Chondrocyte (in vitro differentiated cells): ENCODE measurements around the gene TENM3. TPM values are rescaled to one million over a fixed set of nuclear protein-coding genes. Genes with fewer than 3 reads are reported as not detected.
A peak's percentile ranks its signal among the peaks of the same experiment; 100 is the strongest.

Experiments used
- DNase-seq: peaks from one replicate; pipeline ENCODE4 v3.0.0; 2021; ENCODE audit warnings: mixed read lengths, low spot score
- H3K27ac Mint-ChIP-seq: one replicate; pipeline ENCODE4 v1.8.0; 2021; ENCODE audit warnings: mild to moderate bottlenecking, moderate library complexity, mixed read lengths; ENCODE audit not compliant: unreplicated experiment
- H3K27me3 Mint-ChIP-seq: 2 replicates; pipeline ENCODE4 v1.8.0; 2021; ENCODE audit warnings: low read depth, mixed read lengths
- H3K36me3 Mint-ChIP-seq: 2 replicates; pipeline ENCODE4 v1.8.0; 2021; ENCODE audit warnings: low read depth, mixed read lengths
- H3K4me1 Mint-ChIP-seq: 2 replicates; pipeline ENCODE4 v1.8.0; 2021; ENCODE audit warnings: low read depth, mild to moderate bottlenecking, mixed read lengths
- H3K4me3 Mint-ChIP-seq: one replicate; pipeline ENCODE4 v1.8.0; 2021; ENCODE audit warnings: mild to moderate bottlenecking, moderate library complexity, mixed read lengths; ENCODE audit not compliant: unreplicated experiment
- H3K9me3 Mint-ChIP-seq: 2 replicates; pipeline ENCODE4 v1.8.0; 2021; ENCODE audit warnings: low read depth, mixed read lengths
- total RNA-seq: library from RNA; stranded (reverse); gene quantifications from 3 replicates; pipeline ENCODE4 v1.2.1, GENCODE V29; 2021
- TF ChIP-seq, protein P1 (sequence below): fragments of 200-600 bp; sonication (generic); IDR thresholded peaks from 2 replicates; pipeline ENCODE4 v1.5.0; 2021; ENCODE audit warnings: antibody characterized with exemption, mild to moderate bottlenecking, moderate library complexity

The TENM3 gene
- total RNA-seq, 1 donor from 2014 or later, result 87.6 TPM

GRCh38 chr4:182426901-182427300, 183.7 kb downstream of the TENM3 start:
- Mint-ChIP-seq H3K4me3 (no peak overlapping the region), H3K4me1 (peaks cover 17% of the 10 kb centered on the region), H3K9me3 (no peaks in the 10 kb centered on the region), H3K36me3 (peaks cover 1% of the 10 kb centered on the region), H3K27ac (peak overlapping the region; percentile 59), H3K27me3 (no peaks in the 10 kb centered on the region)
- TF ChIP-seq, protein P1, sequence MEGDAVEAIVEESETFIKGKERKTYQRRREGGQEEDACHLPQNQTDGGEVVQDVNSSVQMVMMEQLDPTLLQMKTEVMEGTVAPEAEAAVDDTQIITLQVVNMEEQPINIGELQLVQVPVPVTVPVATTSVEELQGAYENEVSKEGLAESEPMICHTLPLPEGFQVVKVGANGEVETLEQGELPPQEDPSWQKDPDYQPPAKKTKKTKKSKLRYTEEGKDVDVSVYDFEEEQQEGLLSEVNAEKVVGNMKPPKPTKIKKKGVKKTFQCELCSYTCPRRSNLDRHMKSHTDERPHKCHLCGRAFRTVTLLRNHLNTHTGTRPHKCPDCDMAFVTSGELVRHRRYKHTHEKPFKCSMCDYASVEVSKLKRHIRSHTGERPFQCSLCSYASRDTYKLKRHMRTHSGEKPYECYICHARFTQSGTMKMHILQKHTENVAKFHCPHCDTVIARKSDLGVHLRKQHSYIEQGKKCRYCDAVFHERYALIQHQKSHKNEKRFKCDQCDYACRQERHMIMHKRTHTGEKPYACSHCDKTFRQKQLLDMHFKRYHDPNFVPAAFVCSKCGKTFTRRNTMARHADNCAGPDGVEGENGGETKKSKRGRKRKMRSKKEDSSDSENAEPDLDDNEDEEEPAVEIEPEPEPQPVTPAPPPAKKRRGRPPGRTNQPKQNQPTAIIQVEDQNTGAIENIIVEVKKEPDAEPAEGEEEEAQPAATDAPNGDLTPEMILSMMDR, result no peak
- DNase-seq, result no peak

GRCh38 chr4:182427554-182427953, 184.4 kb downstream of the TENM3 start:
- TF ChIP-seq, protein P1, result no peak
- H3K27me3 Mint-ChIP-seq, result no peaks in the 10 kb centered on the region
- no peak overlapping the region for H3K4me3 Mint-ChIP-seq
- peak overlapping the region; percentile 68 for H3K27ac Mint-ChIP-seq
- no peaks in the 10 kb centered on the region for H3K9me3 Mint-ChIP-seq
- DNase-seq, result no peak
- H3K36me3 Mint-ChIP-seq, result peaks cover 4% of the 10 kb centered on the region
- H3K4me1 Mint-ChIP-seq, result peaks cover 17% of the 10 kb centered on the region

DNA sequence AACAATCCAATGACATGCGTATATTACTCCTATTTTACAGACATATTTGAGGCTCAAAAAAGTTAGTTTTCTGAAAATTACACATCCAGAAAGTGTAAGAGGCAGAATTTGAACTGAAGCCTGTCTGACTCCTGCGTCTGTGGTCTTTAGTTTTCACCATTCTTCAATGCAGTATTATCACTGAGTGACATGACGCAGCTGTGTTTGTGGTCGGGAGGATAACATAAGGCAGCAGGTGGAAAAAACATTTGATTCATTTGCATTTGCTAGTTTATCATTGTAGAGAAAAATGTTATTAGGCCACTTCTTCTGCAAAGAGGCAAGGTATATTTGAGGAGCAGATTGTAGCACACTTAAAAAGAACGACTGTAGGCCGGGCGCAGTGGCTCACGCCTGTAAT, 186.7 kb downstream of the TENM3 start:
- Mint-ChIP-seq H3K4me1 (peaks cover 17% of the 10 kb centered on the region), H3K9me3 (no peaks in the 10 kb centered on the region), H3K36me3 (peaks cover 9% of the 10 kb centered on the region), H3K27me3 (no peaks in the 10 kb centered on the region), H3K4me3 (no peak overlapping the region), H3K27ac (no peak overlapping the region)
- TF ChIP-seq, protein P1, result no peak
- no peak for DNase-seq

GRCh38 chr4:182432819-182433218, 189.6 kb downstream of the TENM3 start:
- H3K9me3 Mint-ChIP-seq, result no peaks in the 10 kb centered on the region
- H3K4me1 Mint-ChIP-seq, result peaks cover 10% of the 10 kb centered on the region

GRCh38 chr4:182434720-182435119, 191.5 kb downstream of the TENM3 start:
- DNase-seq, result no peak
- Mint-ChIP-seq H3K27ac (no peak overlapping the region), H3K4me1 (peaks cover 18% of the 10 kb centered on the region), H3K36me3 (peaks cover 10% of the 10 kb centered on the region), H3K4me3 (no peak overlapping the region), H3K27me3 (no peaks in the 10 kb centered on the region), H3K9me3 (no peaks in the 10 kb centered on the region)
- TF ChIP-seq, protein P1, result no peak

More at GRCh38 chr4:182432819-182433218, 189.6 kb downstream of the TENM3 start:
- TF ChIP-seq, protein P1, result no peak
- DNase-seq, result no peak
- no peak overlapping the region for H3K27ac Mint-ChIP-seq
- no peaks in the 10 kb centered on the region for H3K27me3 Mint-ChIP-seq
- H3K36me3 Mint-ChIP-seq, result peaks cover 8% of the 10 kb centered on the region
- H3K4me3 Mint-ChIP-seq, result no peak overlapping the region
